Peyer's patch (tissue), 4 donors: ENCODE results near the gene PITPNM1. TPM values are rescaled to one million over a fixed set of nuclear protein-coding genes. Genes with fewer than 3 reads are reported as not detected.
"Not testable (repeated sequence)": the region's sequence is repeated elsewhere in the genome, so short reads cannot be mapped to it uniquely, and the experiment has no call there.

ENCODE experiments used
- DNase-seq, 3 donors: peaks; one replicate each; pipeline ENCODE4 v3.0.0-alpha.2; 2017 to 2019
- H3K27ac ChIP-seq, 4 donors: fragments of 200-600 bp; sonication (generic); one replicate each; pipeline ENCODE4 v1.5.1; 2016 to 2019
- H3K27me3 ChIP-seq, 2 donors: fragments of 200-600 bp; sonication (generic); one replicate each; pipeline ENCODE4 v1.5.1; 2019
- H3K36me3 ChIP-seq, 3 donors: fragments of 200-600 bp; sonication (generic); one replicate each; pipeline ENCODE4 v1.5.1; 2016 to 2019
- H3K4me1 ChIP-seq, 4 donors: fragments of 200-600 bp; sonication (generic); one replicate each; pipeline ENCODE4 v1.5.1; 2016 to 2019
- H3K4me3 ChIP-seq, 4 donors: fragments of 200-600 bp; sonication (generic); 1 replicate in 3 of 4; 2 replicates in 1 of 4; pipeline ENCODE4 v1.5.1; 2016 to 2019; ENCODE audit warnings: mild to moderate bottlenecking in 1 of 4
- H3K9me3 ChIP-seq, 4 donors: fragments of 200-600 bp; sonication (generic); one replicate each; pipeline ENCODE4 v1.5.1; 2016 to 2019; ENCODE audit warnings: mild to moderate bottlenecking in 1 of 4
- POLR2A ChIP-seq, 2 donors: fragments of 450-650 bp; IDR thresholded peaks; one replicate each; pipeline ENCODE4 v1.5.1; 2017; ENCODE audit warnings: antibody characterized with exemption in 2 of 2, mild to moderate bottlenecking in 2 of 2, moderate library complexity in 2 of 2
- total RNA-seq, 4 donors: library from RNA; depleted of rRNA; stranded (reverse); fragments of >200 nt; gene quantifications; one replicate each; pipeline ENCODE4 v1.1.0, GENCODE V29; 2016
- TF ChIP-seq, protein P1 (sequence below), 6 experiments: fragments of 450-650 bp in 4 of 6; fragments of 200-600 bp in 2 of 6; sonication (generic) in 1 of 6; IDR thresholded peaks; one replicate each; pipeline ENCODE4 v1.5.1; 2017 to 2019; ENCODE audit warnings: antibody characterized with exemption in 6 of 6, mild to moderate bottlenecking in 3 of 6, moderate library complexity in 1 of 6

PITPNM1 gene
- 100 to 1,000 TPM in 3 of 4 donors, 10 to 100 TPM in 1; 94.4 to 126 (median 109) TPM for total RNA-seq

- Histone ChIP-seq H3K4me3 (peak within 1 kb of the TSS; percentile 74 to 79 (median 77)), H3K36me3 (peaks cover 0 to 25% (median 0%) of the 10 kb centered on the region in 3 donors), H3K4me1 (peaks cover 0 to 42% (median 34%) of the 10 kb centered on the region in 4 donors), H3K9me3 (no peaks in the 10 kb centered on the region), H3K27ac (peak within 1 kb of the TSS; percentile 94 to 99 (median 97)), H3K27me3 (no peaks in the 10 kb centered on the region)
- peak; percentile 21 to 22 for TF ChIP-seq POLR2A (IDR thresholded peaks at IDR 0.05)
- TF ChIP-seq, protein P1, sequence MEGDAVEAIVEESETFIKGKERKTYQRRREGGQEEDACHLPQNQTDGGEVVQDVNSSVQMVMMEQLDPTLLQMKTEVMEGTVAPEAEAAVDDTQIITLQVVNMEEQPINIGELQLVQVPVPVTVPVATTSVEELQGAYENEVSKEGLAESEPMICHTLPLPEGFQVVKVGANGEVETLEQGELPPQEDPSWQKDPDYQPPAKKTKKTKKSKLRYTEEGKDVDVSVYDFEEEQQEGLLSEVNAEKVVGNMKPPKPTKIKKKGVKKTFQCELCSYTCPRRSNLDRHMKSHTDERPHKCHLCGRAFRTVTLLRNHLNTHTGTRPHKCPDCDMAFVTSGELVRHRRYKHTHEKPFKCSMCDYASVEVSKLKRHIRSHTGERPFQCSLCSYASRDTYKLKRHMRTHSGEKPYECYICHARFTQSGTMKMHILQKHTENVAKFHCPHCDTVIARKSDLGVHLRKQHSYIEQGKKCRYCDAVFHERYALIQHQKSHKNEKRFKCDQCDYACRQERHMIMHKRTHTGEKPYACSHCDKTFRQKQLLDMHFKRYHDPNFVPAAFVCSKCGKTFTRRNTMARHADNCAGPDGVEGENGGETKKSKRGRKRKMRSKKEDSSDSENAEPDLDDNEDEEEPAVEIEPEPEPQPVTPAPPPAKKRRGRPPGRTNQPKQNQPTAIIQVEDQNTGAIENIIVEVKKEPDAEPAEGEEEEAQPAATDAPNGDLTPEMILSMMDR (IDR thresholded peaks at IDR 0.05), result no peak
- DNase-seq, result peak; percentile 88 to 92 (median 90)
Observed at GRCh38 chr11:67504950-67505581, at the start of gene PITPNM1. TSS of gene PITPNM1 (minus strand) at chr11:67505363. CDS start at chr11:67504180, 1,183 bp downstream.

DNA sequence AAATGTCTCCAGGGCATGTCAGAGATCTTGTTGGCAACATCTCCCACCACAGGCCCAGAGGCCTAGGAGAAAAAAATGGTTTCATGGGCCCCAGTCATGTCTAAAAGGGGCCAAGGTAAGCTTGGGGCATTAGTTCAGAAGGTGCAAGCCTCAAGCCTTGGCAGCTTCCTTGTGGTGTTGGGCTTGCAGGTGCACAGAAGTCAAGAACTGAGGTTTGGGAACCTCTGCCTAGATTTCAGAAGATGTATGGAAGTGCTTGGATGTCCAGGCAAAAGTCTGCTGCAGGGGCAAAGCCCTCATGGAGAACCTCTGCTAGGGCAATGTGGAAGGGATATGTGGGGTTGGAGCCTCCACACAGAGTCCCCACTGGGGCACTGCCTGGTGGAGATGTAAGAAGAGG is 46.5 kb upstream of the PITPNM1 start:
- not testable (repeated sequence) for H3K36me3 ChIP-seq, H3K9me3 ChIP-seq, H3K4me3 ChIP-seq, H3K27me3 ChIP-seq, DNase-seq, H3K27ac ChIP-seq, H3K4me1 ChIP-seq

DNA sequence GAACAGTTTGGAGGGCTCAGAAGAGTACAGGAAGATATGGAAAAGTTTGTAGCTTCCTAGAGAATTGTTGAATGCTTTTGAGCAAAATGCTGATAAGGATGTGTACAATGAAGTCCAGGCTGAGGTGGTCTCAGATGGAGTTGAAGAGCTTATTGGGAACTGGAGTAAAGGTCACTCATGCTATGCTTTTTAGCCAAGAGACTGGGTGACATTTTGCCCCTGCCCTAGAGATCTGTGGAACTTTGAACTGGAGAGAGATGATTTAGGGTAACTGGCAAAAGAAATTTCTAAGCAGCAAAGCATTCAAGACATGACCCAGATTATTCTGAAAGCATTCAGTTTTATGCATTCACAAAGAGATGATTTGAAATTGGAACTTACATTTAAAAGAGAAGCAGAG is 46.0 kb upstream of the PITPNM1 start:
- Histone ChIP-seq H3K36me3 (no peaks in the 10 kb centered on the region), H3K4me1 (no peaks in the 10 kb centered on the region), H3K4me3 (no peak overlapping the region), H3K9me3 (no peaks in the 10 kb centered on the region), H3K27me3 (no peaks in the 10 kb centered on the region), H3K27ac (no peak overlapping the region)
- TF ChIP-seq, protein P1 (IDR thresholded peaks at IDR 0.05), result no peak
- TF ChIP-seq POLR2A (IDR thresholded peaks at IDR 0.05), result no peak
- DNase-seq, result no peak

- Histone ChIP-seq H3K9me3 (no peaks in the 10 kb centered on the region), H3K27ac (no peak overlapping the region), H3K4me1 (peaks cover 0 to 10% (median 0%) of the 10 kb centered on the region in 4 donors), H3K4me3 (no peak overlapping the region), H3K36me3 (no peaks in the 10 kb centered on the region), H3K27me3 (no peaks in the 10 kb centered on the region)
- DNase-seq, result no peak
- no peak for TF ChIP-seq POLR2A (IDR thresholded peaks at IDR 0.05)
Observed at GRCh38 chr11:67548555-67549110, 43.5 kb upstream of the PITPNM1 start.

DNA sequence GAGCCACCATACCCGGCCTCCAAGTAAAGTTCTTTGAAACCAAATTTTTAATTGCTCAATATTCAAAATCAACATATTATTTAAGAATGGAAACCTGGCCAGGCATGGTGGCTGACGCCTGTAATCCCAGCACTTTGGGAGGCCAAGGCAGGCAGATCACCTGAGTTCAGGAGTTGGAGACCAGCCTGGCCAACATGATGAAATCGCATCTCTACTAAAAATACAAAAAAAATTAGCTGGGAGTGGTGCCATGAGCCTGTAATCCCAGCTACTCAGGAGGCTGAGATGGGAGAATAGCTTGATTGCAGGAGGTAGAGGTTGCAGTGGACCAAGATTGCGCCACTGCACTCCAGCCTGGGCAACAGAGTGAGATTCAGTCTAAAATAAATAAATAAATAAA is 42.9 kb upstream of the PITPNM1 start:
- H3K4me1 ChIP-seq, H3K4me3 ChIP-seq, H3K9me3 ChIP-seq, DNase-seq, H3K36me3 ChIP-seq, H3K27ac ChIP-seq, H3K27me3 ChIP-seq: not testable (repeated sequence)

- H3K9me3 ChIP-seq, result no peaks in the 10 kb centered on the region
- no peak overlapping the region for H3K4me3 ChIP-seq
- no peaks in the 10 kb centered on the region for H3K36me3 ChIP-seq
- peak overlapping the region in 3 of 4 donors; percentile 43 to 63 (median 52) for H3K27ac ChIP-seq
- peak in 2 of 3 donors; percentile 66 to 67 for DNase-seq
- no peaks in the 10 kb centered on the region for H3K27me3 ChIP-seq
- H3K4me1 ChIP-seq, result peaks cover 0 to 10% (median 0%) of the 10 kb centered on the region in 4 donors
- TF ChIP-seq, protein P1 (IDR thresholded peaks at IDR 0.05), result peak in 2 of 6 experiments; percentile 23 to 39
- no peak for TF ChIP-seq POLR2A (IDR thresholded peaks at IDR 0.05)
Observed at GRCh38 chr11:67545280-67545679, 40.1 kb upstream of the PITPNM1 start.

DNA sequence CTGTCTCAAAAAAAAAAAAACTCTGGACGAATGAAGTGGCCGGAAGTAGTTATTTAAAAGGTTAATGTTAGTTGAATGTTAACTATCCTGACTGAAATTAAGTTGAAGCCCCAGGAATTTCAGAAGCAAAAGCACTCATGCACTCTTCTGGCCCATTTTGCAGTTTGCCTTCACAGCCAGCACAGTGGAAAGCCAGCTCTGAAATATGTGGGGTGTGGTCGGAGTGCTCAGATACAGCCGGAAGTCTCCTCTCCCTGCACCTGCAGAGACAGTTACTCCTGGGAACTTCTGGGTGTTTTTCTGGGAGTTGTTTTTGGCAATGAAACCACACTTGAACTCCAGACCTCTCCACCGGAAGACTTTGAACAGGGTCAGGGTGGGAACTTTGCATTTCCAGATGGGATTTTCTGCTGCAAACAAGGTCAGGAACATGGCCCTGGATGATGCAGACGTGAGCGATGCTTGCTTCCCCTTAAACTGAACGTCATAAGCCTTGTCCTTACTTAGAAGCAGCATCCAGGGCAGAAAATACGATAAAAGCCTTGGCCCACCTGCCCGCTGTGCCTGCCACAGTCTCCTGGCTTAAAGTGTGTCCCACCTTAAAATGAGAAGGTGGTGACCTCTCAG is 39.6 kb upstream of the PITPNM1 start:
- peaks cover 0 to 10% (median 0%) of the 10 kb centered on the region in 4 donors for H3K4me1 ChIP-seq
- H3K9me3 ChIP-seq, result no peaks in the 10 kb centered on the region
- peak overlapping the region in 3 of 4 donors; percentile 43 to 63 (median 52) for H3K27ac ChIP-seq
- no peak for DNase-seq
- H3K36me3 ChIP-seq, result no peaks in the 10 kb centered on the region
- TF ChIP-seq, protein P1 (IDR thresholded peaks at IDR 0.05), result no peak
- TF ChIP-seq POLR2A (IDR thresholded peaks at IDR 0.05), result no peak
- H3K4me3 ChIP-seq, result no peak overlapping the region
- no peaks in the 10 kb centered on the region for H3K27me3 ChIP-seq
